NCI-H510A treated with DMSO at 0.1 percent for 48 hours (cell line): ENCODE data around the gene GPR3.
A peak's percentile ranks its signal among the peaks of the same experiment; 100 is the strongest.
"Not testable (repeated sequence)": the region's sequence is repeated elsewhere in the genome, so short reads cannot be mapped to it uniquely, and the experiment has no call there.

Source experiments
- DNase-seq: peaks from one replicate; lab custom pipeline; 2025; lab: John Stamatoyannopoulos, UW

Gene GPR3

DNA sequence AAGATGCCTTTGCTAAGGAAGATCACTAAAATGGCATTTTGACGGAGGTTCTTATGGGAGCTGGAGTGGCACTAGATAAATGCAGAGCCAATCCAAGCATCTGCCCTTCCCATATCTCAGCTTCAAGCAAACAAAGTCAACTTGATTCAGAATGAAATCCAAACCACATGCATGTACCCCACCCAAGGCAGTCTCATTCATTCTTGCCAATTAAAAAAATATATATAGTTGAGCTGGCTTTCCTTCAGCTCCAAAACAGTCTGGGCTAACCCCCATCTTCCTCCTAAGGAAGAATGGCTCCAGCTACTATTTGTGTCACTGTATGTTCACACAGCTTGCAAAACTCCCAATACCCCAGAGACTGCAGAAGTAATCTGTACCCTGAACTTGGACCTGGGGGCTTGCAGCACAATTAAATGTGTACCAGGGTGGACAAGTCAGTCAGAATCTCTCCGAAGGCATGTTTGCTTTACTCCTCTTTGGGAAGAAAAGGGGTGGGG lies 35.4 kb downstream of the GPR3 start:
- no peak for DNase-seq

DNA sequence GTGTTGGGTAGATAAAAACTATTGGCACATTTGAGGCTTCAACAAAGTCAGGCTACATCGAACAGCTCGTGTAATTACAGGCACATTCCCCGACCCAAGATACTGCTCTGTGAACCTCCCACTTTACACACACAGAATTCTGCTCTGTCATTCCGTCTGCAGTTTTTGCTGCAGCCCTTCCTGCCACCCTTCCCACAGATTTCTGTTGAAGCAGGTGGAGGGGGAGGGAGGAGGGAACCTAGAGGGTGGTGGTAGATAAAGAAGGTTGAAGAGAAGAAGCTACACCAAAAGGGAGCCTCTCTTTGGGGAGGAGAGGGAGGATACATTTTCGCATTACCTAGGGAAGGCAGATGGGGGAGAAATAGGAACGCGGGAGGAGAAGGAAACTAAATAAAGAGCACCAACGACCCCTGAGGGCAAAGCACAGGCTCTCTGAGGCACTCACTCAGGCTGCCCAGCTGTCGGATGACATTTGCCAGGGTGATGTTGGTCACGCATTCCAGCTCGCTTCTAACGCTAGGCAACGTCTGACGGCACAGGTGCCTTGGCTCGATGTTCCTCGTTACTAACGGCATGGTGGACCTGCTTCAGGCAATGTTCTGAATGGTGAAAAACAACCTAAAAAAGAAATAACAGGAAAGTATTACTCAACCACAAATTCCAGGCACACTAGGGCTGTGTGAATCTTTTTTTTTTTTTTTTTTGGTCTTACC lies 36.0 kb downstream of the GPR3 start:
- peak; percentile 21 for DNase-seq

DNA sequence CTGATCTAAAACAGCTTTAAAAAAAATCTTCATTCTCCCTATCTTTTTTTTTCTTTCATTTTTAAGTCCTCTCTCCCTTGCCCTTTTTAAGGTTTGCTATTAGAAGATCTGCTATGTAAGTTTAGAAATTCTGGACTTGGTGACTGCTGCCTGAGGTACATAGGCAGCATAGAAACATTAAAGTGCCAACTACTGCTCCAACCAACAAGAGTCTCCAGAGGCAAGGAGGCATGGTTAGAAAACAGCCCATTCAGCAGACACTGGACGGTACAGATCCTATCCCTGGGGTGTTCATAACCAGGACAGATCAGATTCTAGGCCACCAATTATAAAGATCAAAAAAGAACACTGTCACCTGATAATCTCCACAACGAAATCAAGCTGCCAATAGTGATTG lies 36.6 kb downstream of the GPR3 start:
- DNase-seq = no peak

DNA sequence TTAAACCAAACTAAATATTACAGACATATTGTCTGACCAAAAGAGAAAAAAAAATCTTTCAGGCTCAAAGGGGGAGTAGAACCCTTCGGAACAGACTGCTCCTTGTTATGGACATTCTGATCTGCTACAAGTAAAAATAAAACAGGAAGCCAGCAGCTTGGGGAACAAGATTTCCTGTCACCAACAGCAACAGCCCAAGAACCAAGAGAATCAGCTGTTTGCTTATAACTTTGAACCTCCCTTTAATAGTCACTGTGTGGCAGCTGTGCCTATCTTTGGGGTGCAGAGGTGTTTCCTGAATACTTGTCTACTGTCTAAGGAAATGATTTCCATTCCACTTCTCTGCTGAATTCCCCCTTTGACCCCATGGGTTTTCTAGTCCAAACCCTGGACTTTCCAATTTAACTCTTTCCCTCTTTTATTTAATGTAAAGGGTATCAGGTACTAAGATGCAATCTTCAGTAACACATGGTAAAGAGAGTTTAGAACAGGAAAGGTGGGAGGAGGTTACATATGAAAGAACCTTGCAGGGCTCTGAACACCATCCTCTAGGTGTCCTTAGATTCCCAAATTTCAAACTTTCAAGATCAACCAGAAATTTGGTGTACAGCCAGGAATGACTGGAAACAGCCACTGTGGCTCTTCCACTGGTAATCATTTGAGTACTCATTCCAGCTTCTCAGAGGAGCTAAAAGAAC lies 38.6 kb downstream of the GPR3 start:
- DNase-seq = no peak

DNA sequence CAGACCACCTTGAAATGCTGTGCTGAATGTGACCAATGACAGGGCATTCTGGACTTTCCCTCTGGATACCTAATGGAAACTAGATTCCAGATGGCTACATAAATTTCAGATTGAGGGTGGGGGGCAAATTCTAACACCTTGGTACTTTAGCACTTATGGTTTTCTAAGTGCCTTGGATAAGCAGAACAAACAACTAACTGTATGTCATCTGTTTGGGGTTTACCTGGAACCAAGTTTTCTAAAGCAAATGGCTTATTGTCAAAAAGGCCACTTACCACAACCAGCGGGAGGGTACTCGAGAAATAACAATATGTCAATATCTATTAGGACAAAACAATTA lies 39.1 kb downstream of the GPR3 start:
- no peak for DNase-seq

DNA sequence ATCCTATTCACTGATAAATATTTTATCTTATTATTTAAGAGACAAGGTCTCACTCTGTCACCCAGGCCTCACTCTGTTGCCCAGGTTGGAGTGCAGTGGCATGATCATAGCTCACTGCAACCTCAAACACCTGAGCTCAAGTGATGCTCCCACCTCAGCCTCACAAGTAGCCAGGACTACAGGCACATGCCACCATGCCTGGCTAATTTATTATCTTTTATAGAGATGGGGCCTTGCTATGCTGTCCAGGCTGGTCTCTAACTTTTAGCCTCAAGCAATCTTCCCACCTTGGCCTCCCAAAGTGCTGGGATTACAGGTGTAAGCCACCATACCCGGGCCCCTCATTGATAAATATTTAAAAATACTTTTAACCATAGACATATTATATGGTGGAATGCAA lies 40.3 kb downstream of the GPR3 start:
- DNase-seq = not testable (repeated sequence)

DNA sequence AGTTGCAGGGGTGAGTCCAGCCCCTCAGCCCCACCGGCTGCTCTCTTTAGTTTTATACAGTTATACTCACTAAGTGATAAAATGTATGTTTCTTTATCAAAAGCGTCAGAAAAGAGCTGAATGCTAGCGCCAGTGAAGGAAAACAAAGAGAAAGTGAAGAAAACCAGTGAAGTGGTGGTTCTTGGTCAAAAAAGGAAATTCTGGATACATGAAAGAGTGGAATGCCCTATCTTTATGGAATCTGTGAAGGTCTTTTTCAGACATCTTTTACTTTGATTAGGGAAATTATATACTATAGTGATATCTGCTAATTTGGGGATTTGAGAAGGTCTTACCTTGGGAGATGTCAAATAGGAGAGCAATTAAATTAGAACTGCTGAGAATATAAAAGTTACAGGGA lies 41.3 kb downstream of the GPR3 start:
- DNase-seq = no peak

DNA sequence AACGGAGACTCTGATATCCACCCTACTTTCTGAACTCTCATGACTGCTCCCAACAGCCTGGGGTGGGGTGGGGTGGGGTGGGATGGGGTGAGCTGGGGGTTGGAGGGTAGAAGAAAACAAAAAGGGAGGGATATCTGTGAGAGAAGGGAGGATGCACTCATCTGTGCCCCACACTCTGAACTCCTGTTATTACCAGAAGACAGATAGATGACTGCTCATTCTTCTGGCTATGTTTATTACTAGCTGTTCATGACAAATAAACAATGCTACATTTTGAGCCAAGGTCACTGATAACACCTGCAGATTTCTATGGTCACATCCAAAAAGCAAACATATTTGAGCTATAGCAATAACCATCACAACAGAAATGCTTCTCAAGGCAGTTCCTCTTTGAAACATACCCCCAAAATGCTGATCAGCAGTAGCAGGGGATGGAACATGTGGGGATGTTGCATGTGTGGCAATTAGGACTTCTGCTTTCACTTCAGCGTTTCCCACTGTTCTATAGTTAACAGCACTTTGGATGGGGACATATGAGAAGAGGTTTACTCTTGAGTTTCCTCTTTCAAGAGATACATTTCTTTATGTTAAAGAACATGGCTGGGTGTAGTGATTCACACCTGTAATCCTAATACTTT lies 43.3 kb downstream of the GPR3 start:
- no peak for DNase-seq

DNA sequence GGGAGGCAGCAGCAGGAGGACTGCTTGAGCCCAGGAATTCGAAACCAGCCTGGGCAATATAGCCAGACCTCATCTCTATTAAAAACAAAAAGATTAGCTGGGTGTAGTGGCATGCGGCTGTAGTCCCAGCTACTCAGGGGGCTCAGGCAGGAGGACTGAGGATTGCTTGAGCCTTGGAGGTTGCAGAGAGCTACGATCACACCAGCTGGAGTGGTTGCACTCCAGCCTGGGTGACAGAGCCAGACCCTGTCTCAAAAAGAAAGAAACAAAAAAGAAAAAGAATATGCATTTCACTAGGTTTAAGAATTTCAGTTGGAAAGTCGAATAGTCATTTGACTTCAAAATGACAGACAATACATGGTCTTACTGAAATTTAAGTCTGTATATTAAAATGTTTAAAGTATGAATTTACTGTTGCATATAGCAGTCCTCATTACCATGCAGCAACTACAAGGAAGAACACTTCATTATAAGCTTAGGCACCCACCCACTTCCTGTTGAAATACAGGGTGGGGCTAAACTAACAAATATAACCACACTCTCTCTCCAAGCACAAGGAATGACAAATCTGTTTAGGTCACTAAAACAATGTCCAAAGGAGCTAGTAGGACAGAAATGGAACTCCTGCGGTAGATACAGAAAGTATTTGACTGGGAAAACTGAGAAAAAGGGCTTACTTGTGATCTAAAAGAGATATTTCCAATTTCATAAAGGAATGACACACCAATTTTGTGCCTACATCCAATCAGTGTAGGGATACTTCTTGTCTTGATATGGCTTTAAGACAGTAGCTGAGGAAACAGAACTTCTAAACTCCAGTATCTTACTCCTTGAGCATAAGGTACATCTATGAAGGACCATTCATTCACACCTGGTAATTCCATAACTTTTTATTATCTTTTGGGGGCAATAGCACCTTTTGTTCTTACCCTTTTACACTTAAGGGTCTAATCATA lies 44.1 kb downstream of the GPR3 start:
- peak; percentile 59 for DNase-seq

DNA sequence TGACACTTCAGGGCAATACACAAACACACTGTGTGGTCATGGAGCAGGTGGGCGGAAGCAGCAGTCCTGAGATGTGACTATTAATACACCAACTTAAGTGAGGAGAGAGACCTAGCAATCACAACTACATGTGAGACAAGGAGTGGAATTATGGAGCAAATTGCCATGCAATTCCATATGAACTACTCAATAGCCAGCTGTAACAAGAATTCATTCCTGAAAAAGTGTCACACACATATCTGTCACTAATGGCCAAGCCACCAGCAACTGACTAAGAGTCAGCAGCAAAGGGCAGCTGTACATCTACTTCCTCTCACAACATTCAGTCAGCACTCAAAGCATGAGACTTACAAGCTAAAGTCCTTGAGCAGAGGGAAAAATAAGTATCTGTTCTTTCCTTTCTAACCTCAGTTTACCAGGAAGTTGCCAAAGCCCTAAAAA lies 46.2 kb downstream of the GPR3 start:
- peak; percentile 30 for DNase-seq

DNA sequence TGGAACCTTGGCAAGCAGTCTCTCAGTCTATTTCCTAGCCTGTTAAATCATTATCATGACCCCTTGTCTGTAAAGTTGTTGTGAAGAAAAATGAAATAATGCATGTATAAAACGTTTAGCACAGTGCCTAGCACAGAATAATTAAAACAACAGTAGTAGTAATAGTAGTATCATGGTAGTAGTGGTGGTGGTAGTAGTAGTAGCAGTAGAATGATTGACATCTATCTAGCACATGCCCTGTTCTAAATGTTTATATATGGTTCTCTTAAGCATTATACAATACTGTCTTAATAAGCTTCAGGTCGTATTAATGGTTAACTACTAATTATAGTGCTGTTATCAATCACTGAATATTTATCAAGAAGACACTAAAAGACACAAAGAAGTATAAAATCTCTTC lies 46.7 kb downstream of the GPR3 start:
- no peak for DNase-seq

DNA sequence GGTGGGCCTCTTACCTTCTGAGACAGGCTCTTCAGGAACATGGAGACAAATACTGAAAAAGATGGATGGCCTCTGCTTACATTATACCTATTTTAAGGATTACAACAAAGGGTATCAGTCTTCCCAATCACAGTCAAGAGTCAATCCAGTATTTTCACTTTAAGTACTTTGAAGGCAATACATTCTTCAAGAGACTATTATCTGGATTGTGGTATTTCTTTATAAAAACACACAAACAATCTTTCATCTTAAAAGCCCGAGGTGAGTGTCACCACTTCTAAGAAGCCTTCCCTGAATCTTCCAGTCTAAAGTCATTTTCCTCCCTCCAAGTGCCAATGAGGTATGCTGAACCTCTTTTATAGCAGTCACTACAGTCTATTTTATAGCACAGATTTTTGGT lies 52.2 kb downstream of the GPR3 start:
- DNase-seq = no peak
